BLaER1 (cell line): ENCODE measurements around the gene KCNJ11.

Experiments used
- H3K27ac ChIP-seq: shearing (Covaris generic); formaldehyde crosslinking; 2 replicates; pipeline ENCODE4 v1.8.1; 2022
- H3K27me3 ChIP-seq: shearing (Covaris generic); formaldehyde crosslinking; 2 replicates; pipeline ENCODE4 v1.8.1; 2022
- H3K36me3 ChIP-seq: shearing (Covaris generic); formaldehyde crosslinking; 2 replicates; pipeline ENCODE4 v1.8.1; 2022
- H3K4me1 ChIP-seq: shearing (Covaris generic); formaldehyde crosslinking; 2 replicates; pipeline ENCODE4 v1.8.1; 2022
- H3K4me2 ChIP-seq: shearing (Covaris generic); formaldehyde crosslinking; 2 replicates; pipeline ENCODE4 v1.8.1; 2022
- H3K4me3 ChIP-seq: shearing (Covaris generic); formaldehyde crosslinking; 2 replicates; pipeline ENCODE4 v1.8.1; 2022
- H3K9ac ChIP-seq: shearing (Covaris generic); formaldehyde crosslinking; 2 replicates; pipeline ENCODE4 v1.8.1; 2022
- H3K9me3 ChIP-seq: shearing (Covaris generic); formaldehyde crosslinking; 2 replicates; pipeline ENCODE4 v1.8.1; 2022
- H4K20me1 ChIP-seq: shearing (Covaris generic); formaldehyde crosslinking; 2 replicates; pipeline ENCODE4 v1.8.1; 2022
- Cebpa-rat ChIP-seq: shearing (Covaris generic); IDR thresholded peaks from 2 replicates; pipeline ENCODE4 v1.8.1; 2022

The KCNJ11 gene

GRCh38 chr11:17350455-17351171, 37.8 kb downstream of the KCNJ11 start:
- Histone ChIP-seq H3K27me3 (peaks cover 56% of the 10 kb centered on the region), H3K4me1 (peaks cover 28% of the 10 kb centered on the region), H4K20me1 (peaks cover 47% of the 10 kb centered on the region), H3K36me3 (peaks cover 6% of the 10 kb centered on the region), H3K4me3 (no peak overlapping the region), H3K9me3 (peaks cover 7% of the 10 kb centered on the region), H3K27ac (no peak overlapping the region), H3K4me2 (no peak overlapping the region), H3K9ac (no peak overlapping the region)
- no peak for TF ChIP-seq Cebpa-rat

- no peak overlapping the region for H3K9ac ChIP-seq
- peaks cover 17% of the 10 kb centered on the region for H3K36me3 ChIP-seq
- H4K20me1 ChIP-seq, result peaks cover 30% of the 10 kb centered on the region
- H3K4me1 ChIP-seq, result peaks cover 14% of the 10 kb centered on the region
- no peak for TF ChIP-seq Cebpa-rat
- H3K27me3 ChIP-seq, result peaks cover 35% of the 10 kb centered on the region
- no peak overlapping the region for H3K4me2 ChIP-seq
- H3K27ac ChIP-seq, result no peak overlapping the region
- no peaks in the 10 kb centered on the region for H3K9me3 ChIP-seq
- no peak overlapping the region for H3K4me3 ChIP-seq
Observed at GRCh38 chr11:17347676-17348075, 40.8 kb downstream of the KCNJ11 start.

GRCh38 chr11:17343907-17344306, 44.6 kb downstream of the KCNJ11 start:
- no peaks in the 10 kb centered on the region for H4K20me1 ChIP-seq
- H3K4me1 ChIP-seq, result no peaks in the 10 kb centered on the region
- H3K9me3 ChIP-seq, result no peaks in the 10 kb centered on the region
- H3K4me2 ChIP-seq, result no peak overlapping the region
- H3K27ac ChIP-seq, result no peak overlapping the region
- peaks cover 11% of the 10 kb centered on the region for H3K36me3 ChIP-seq
- no peaks in the 10 kb centered on the region for H3K27me3 ChIP-seq
- no peak for TF ChIP-seq Cebpa-rat
- H3K9ac ChIP-seq, result no peak overlapping the region
- no peak overlapping the region for H3K4me3 ChIP-seq

- Histone ChIP-seq H3K4me1 (no peaks in the 10 kb centered on the region), H3K9me3 (no peaks in the 10 kb centered on the region), H3K9ac (no peak overlapping the region), H4K20me1 (no peaks in the 10 kb centered on the region), H3K4me3 (no peak overlapping the region), H3K27me3 (no peaks in the 10 kb centered on the region), H3K27ac (no peak overlapping the region), H3K36me3 (peaks cover 11% of the 10 kb centered on the region; the same call in 1 of the 2 replicates), H3K4me2 (no peak overlapping the region)
- TF ChIP-seq Cebpa-rat, result no peak
Observed at GRCh38 chr11:17343257-17343656, 45.2 kb downstream of the KCNJ11 start.
